Measurements from ENCODE around the gene TBCK. TPM values are rescaled to one million over a fixed set of nuclear protein-coding genes. Genes with fewer than 3 reads are reported as not detected.

The TBCK gene
- total RNA-seq, 1 experiment from 2014 or later = 22.3 TPM

GRCh38 chr4:106165351-106166010 is 150.5 kb downstream of the TBCK start:
- ATAC-seq (no peak), DNase-seq (ENCODE audit: low read depth, low spot score) (no peak)
- ChIA-PET POLR2A (no interaction called here), RAD21 (ENCODE audit: low non-redundant PET in 1 of 2, low total read pairs in 2 of 2, uncharacterized antibody in 2 of 2, unreplicated experiment in 2 of 2) (no interaction called here), CTCF (no interaction called here)
- Histone ChIP-seq H3K4me1 (ENCODE audit: control insufficient read depth in 1 of 2, insufficient read depth in 2 of 2, low read length in 2 of 2) (no peaks in the 10 kb centered on the region), H3K79me2 (ENCODE audit: insufficient read depth, low read length) (no peaks in the 10 kb centered on the region), H3K9ac (ENCODE audit: low read length) (no peak overlapping the region), H3K9me3 (ENCODE audit: control insufficient read depth in 1 of 2, insufficient read depth in 1 of 2, low read depth in 1 of 2, low read length in 2 of 2) (peaks cover 3 to 8% of the 10 kb centered on the region in 2 experiments; a peak in 2 of 4 replicates), H3K36me3 (ENCODE audit: control insufficient read depth in 1 of 2, insufficient read depth in 2 of 2, low read length in 2 of 2) (0 out of 4 replicates have a peak, but pooled peaks cover 0 to 3% of the 10 kb centered on the region in 2 experiments), H4K20me1 (ENCODE audit: insufficient read depth) (no peaks in the 10 kb centered on the region), H2AFZ (ENCODE audit: low read depth, low read length, poor library complexity, severe bottlenecking) (no peak overlapping the region), H3K4me2 (ENCODE audit: low read length) (no peak overlapping the region), H3K4me3 (replicated peaks in 1 of 2; ENCODE audit: low read depth in 1 of 2, low read length in 2 of 2) (no peak overlapping the region), H3K27ac (ENCODE audit: low read depth, low read length) (no peak overlapping the region), H3K9me2 (ENCODE audit: insufficient read depth) (no peaks in the 10 kb centered on the region), H3K27me3 (ENCODE audit: insufficient read depth, low read length) (no peaks in the 10 kb centered on the region)
- intact Hi-C loops (cut with micrococcal nuclease) = no loop called here
- no peak for TF ChIP-seq ELF1 (IDR thresholded peaks at IDR 0.05; ENCODE audit: borderline replicate concordance, low read depth)
- no peak for TF ChIP-seq POLR2AphosphoS5 (IDR thresholded peaks at IDR 0.05; ENCODE audit: low read depth, low read length)
- no peak for TF ChIP-seq CBX3 (IDR thresholded peaks at IDR 0.05; ENCODE audit: low read depth)
- no TSS peak for BruUV-seq (replicated peaks)

GRCh38 chr4:106162278-106162677 is 153.7 kb downstream of the TBCK start:
- no peak for ATAC-seq
- no peaks in the 10 kb centered on the region for H3K4me1 ChIP-seq (ENCODE audit: control insufficient read depth in 1 of 2, insufficient read depth in 2 of 2, low read length in 2 of 2)
- TF ChIP-seq YY1 (IDR thresholded peaks at IDR 0.05; ENCODE audit: extremely low read depth, insufficient replicate concordance, low read depth, low read length) (no peak), FOSL1 (IDR thresholded peaks at IDR 0.05; ENCODE audit: low read depth) (no peak), ZBTB33 (IDR thresholded peaks at IDR 0.05; ENCODE audit: extremely low read depth, insufficient replicate concordance, low read length) (no peak), POLR2AphosphoS5 (IDR thresholded peaks at IDR 0.05; ENCODE audit: low read depth, low read length) (no peak), EGR1 (IDR thresholded peaks at IDR 0.05; ENCODE audit: low read depth) (no peak), ATF3 (IDR thresholded peaks at IDR 0.05) (no peak), SRF (IDR thresholded peaks at IDR 0.05; ENCODE audit: low read depth) (no peak)
- no peaks in the 10 kb centered on the region for H4K20me1 ChIP-seq (ENCODE audit: insufficient read depth)
- no peak overlapping the region for H3K9ac ChIP-seq (ENCODE audit: low read length)
- no peak overlapping the region for H3K4me3 ChIP-seq (replicated peaks in 1 of 2; ENCODE audit: low read depth in 1 of 2, low read length in 2 of 2)
- RAD21 ChIA-PET (ENCODE audit: low non-redundant PET in 1 of 2, low total read pairs in 2 of 2, uncharacterized antibody in 2 of 2, unreplicated experiment in 2 of 2) = no interaction called here
- H3K9me2 ChIP-seq (ENCODE audit: insufficient read depth) = no peaks in the 10 kb centered on the region
- no peaks in the 10 kb centered on the region for H3K27me3 ChIP-seq (ENCODE audit: insufficient read depth, low read length)
- H3K9me3 ChIP-seq (ENCODE audit: control insufficient read depth in 1 of 2, insufficient read depth in 1 of 2, low read depth in 1 of 2, low read length in 2 of 2) = peaks cover 3 to 8% of the 10 kb centered on the region in 2 experiments; a peak in 2 of 4 replicates
- no peak overlapping the region for H3K27ac ChIP-seq (ENCODE audit: low read depth, low read length)
- no peak for DNase-seq (ENCODE audit: low read depth, low spot score)
- H3K79me2 ChIP-seq (ENCODE audit: insufficient read depth, low read length) = no peaks in the 10 kb centered on the region
- POLR2A ChIA-PET = no interaction called here
- H3K36me3 ChIP-seq (ENCODE audit: control insufficient read depth in 1 of 2, insufficient read depth in 2 of 2, low read length in 2 of 2) = no peaks in the 10 kb centered on the region
- CTCF ChIA-PET = no interaction called here
- intact Hi-C loops (cut with micrococcal nuclease) = no loop called here
- H3K4me2 ChIP-seq (ENCODE audit: low read length) = no peak overlapping the region
- no TSS peak for BruUV-seq (replicated peaks)
- H2AFZ ChIP-seq (ENCODE audit: low read depth, low read length, poor library complexity, severe bottlenecking) = no peak overlapping the region
